A549 (cell line): Measurements from ENCODE around the gene TUB. TPM values are rescaled to one million over a fixed set of nuclear protein-coding genes. Genes with fewer than 3 reads are reported as not detected.

Experiments used
- ATAC-seq, 2 experiments: fragments of 200-7000 bp in 1 of 2; fragments of >200 bp in 1 of 2; cut with Nextera tagmentation in 1 of 2; cut with Tn5 transposase in 1 of 2; 3 replicates each; pipeline versions ENCODE4 v1.8.0 to v1.9.1; 2018 to 2020; ENCODE audit warnings: mild to moderate bottlenecking in 1 of 2, moderate library complexity in 1 of 2
- CTCF ChIA-PET: fragments of 300-600 bp; sonication (Branson Sonifier 250); formaldehyde crosslinking; extraction: SDS; loops from one replicate; lab custom pipeline; 2021; ENCODE audit warnings: antibody characterized with exemption, inconsistent platforms; lab: Yijun Ruan, JAX
- POLR2A ChIA-PET: fragments of 350-600 bp; formaldehyde crosslinking; extraction: SDS; loops from one replicate; lab custom pipeline; 2021; ENCODE audit warnings: antibody characterized with exemption, inconsistent platforms; lab: Yijun Ruan, JAX
- DNase-seq, 2 experiments: peaks; one replicate each; pipeline versions ENCODE4 v3.0.0 to v3.0.0-alpha.2; 2011 to 2016; ENCODE audit warnings: low read depth in 1 of 2, low spot score in 1 of 2
- FAIRE-seq: peaks from 2 replicates; lab custom pipeline; 2011; peaks lifted over from hg19 to GRCh38; lab: Jason Lieb, UNC
- H3K27ac ChIP-seq, 2 experiments: fragments of >200 bp; sonication (Bioruptor Twin); formaldehyde crosslinking; 3 replicates each; pipeline ENCODE4 v1.5.1; 2016 to 2017
- H3K4me1 ChIP-seq: fragments of >200 bp; sonication (Bioruptor Twin); formaldehyde crosslinking; 3 replicates; pipeline ENCODE4 v1.6.1; 2016
- H3K4me2 ChIP-seq: fragments of >200 bp; sonication (Bioruptor Twin); formaldehyde crosslinking; 3 replicates; pipeline ENCODE4 v1.6.1; 2016
- H3K4me3 ChIP-seq: fragments of >200 bp; sonication (Bioruptor Twin); formaldehyde crosslinking; 3 replicates; pipeline ENCODE4 v1.5.1; 2016
- H3K9me3 ChIP-seq: fragments of >200 bp; sonication (Bioruptor Twin); formaldehyde crosslinking; 3 replicates; pipeline ENCODE4 v1.6.1; 2016
- ATOH8 ChIP-seq: fragments of 250-450 bp; sonication (Bioruptor Pico); IDR thresholded peaks from 2 replicates; pipeline ENCODE4 v1.5.0; 2020; ENCODE audit warnings: low read depth, mild to moderate bottlenecking, moderate library complexity
- CBX2 ChIP-seq: fragments of 200-600 bp; sonication (generic); IDR thresholded peaks from 2 replicates; pipeline ENCODE4 v1.6.1; 2016; ENCODE audit warnings: low read depth, mild to moderate bottlenecking, borderline replicate concordance
- FOSL2 ChIP-seq, 2 experiments: fragments of 450-650 bp in 1 of 2; fragments of >200 bp in 1 of 2; sonication (Bioruptor Twin) in 1 of 2; formaldehyde crosslinking; IDR thresholded peaks; 2 replicates each; pipeline versions ENCODE4 v1.5.0 to v1.6.1; 2016 to 2020; ENCODE audit warnings: mild to moderate bottlenecking in 1 of 2, moderate library complexity in 1 of 2
- HMGXB4 ChIP-seq: fragments of 250-450 bp; sonication (Bioruptor Pico); IDR thresholded peaks from 2 replicates; pipeline ENCODE4 v1.5.0; 2021; ENCODE audit warnings: mild to moderate bottlenecking, moderate library complexity, borderline replicate concordance
- MAFK ChIP-seq: fragments of 450-650 bp; IDR thresholded peaks from 2 replicates; pipeline ENCODE4 v1.6.1; 2014; ENCODE audit not compliant: partially characterized antibody
- MAX ChIP-seq: IDR thresholded peaks from 2 replicates; pipeline ENCODE4 v1.6.1; 2012
- MYC ChIP-seq: IDR thresholded peaks from 2 replicates; pipeline ENCODE4 v1.6.1; 2012; ENCODE audit warnings: mild to moderate bottlenecking, inconsistent platforms, low read length, improper control_type of control experiment, borderline replicate concordance
- NPAS2 ChIP-seq: fragments of 250-450 bp; sonication (Bioruptor Pico); IDR thresholded peaks from 2 replicates; pipeline ENCODE4 v1.8.0; 2022; ENCODE audit warnings: mild to moderate bottlenecking, moderate library complexity, borderline replicate concordance
- REST ChIP-seq: fragments of 200-600 bp; sonication (generic); IDR thresholded peaks from 2 replicates; pipeline ENCODE4 v1.6.1; 2016; ENCODE audit warnings: antibody characterized with exemption, mild to moderate bottlenecking, moderate library complexity
- ZC3H11A ChIP-seq: fragments of 450-650 bp; IDR thresholded peaks from 2 replicates; pipeline ENCODE4 v1.6.1; 2014; ENCODE audit warnings: antibody characterized with exemption, mild to moderate bottlenecking
- ZFP36 ChIP-seq: fragments of 450-650 bp; IDR thresholded peaks from 2 replicates; pipeline ENCODE4 v1.6.1; 2014; ENCODE audit warnings: borderline replicate concordance; ENCODE audit not compliant: partially characterized antibody
- WGBS: methylation state at CpG from one replicate; pipeline ENCODE4 v1.1.6; 2017; ENCODE audit errors: missing lambda C conversion rate; 5-methylcytosine and 5-hydroxymethylcytosine counted together
- polyA plus RNA-seq, 4 experiments: library from polyadenylated mRNA; depleted of rRNA in 3 of 4; stranded (reverse); fragments of >200 nt; fragmentation: RNase III in 1 of 4; extraction: RNeasy Plus Mini Kit Qiagen cat#74134 plus additional on column Dnase treatment in 1 of 4; gene quantifications; 2 replicates in 3 of 4; 3 replicates in 1 of 4; pipeline ENCODE4 v1.2.3, GENCODE V29; 2011 to 2017

The TUB gene
- polyA plus RNA-seq, 2 of the 4 experiments (the other 2 are of a cell fraction): 11.3 to 13.2 TPM

GRCh38 chr11:8071616-8072581 lies 9.1 kb upstream of the TUB start:
- WGBS: 51% methylated on average over 13 of the region's 18 CpGs
- FAIRE-seq: no peak

GRCh38 chr11:8075119-8075726 lies 5.8 kb upstream of the TUB start:
- DNase-seq (no peak), ATAC-seq (no peak), FAIRE-seq (no peak)
- ChIA-PET CTCF (interaction anchor here (1.3 kb wide), 1 partner anchor 18 kb away, joined by 4 read pairs; no protein-coding TSS in a partner anchor), POLR2A (no interaction called here)
- Histone ChIP-seq H3K4me2 (no peak overlapping the region), H3K4me1 (0 out of 3 replicates have a peak, but pooled peaks cover 4% of the 10 kb centered on the region), H3K27ac (no peak overlapping the region), H3K4me3 (no peak overlapping the region), H3K9me3 (no peaks in the 10 kb centered on the region)
- WGBS: 31% methylated on average over 2 of the region's 2 CpGs
- no peak for TF ChIP-seq NPAS2 (CRISPR knock-in tag)
- no peak for TF ChIP-seq FOSL2 (IDR thresholded peaks at IDR 0.05)
- TF ChIP-seq FOSL2 (CRISPR knock-in tag; IDR thresholded peaks at IDR 0.05): peak; percentile 9; the same call in 1 of the 2 replicates
- TF ChIP-seq ZC3H11A: no peak

More at GRCh38 chr11:8071616-8072581, 9.1 kb upstream of the TUB start:
- DNase-seq: no peak
- TF ChIP-seq CBX2: no peak
- no peak for TF ChIP-seq MAX
- ChIA-PET CTCF (interaction anchor here (0.6 to 4.1 kb wide), 12 partner anchors 8 to 83 kb away, joined by 3 to 38 read pairs (median 4); partner anchors contain the start of gene TUB), POLR2A (no interaction called here)
- Histone ChIP-seq H3K27ac (no peak overlapping the region), H3K4me1 (peaks cover 19% of the 10 kb centered on the region), H3K9me3 (no peaks in the 10 kb centered on the region), H3K4me3 (no peak overlapping the region), H3K4me2 (no peak overlapping the region)
- no peak for ATAC-seq

GRCh38 chr11:8079111-8079675 lies 1.8 kb upstream of the TUB start:
- peaks cover 10% of the 10 kb centered on the region; the same call in 1 of the 3 replicates for H3K4me1 ChIP-seq
- no peak overlapping the region for H3K4me3 ChIP-seq
- H3K9me3 ChIP-seq: no peaks in the 10 kb centered on the region
- H3K4me2 ChIP-seq: no peak overlapping the region
- DNase-seq: no peak
- ATAC-seq: no peak
- CTCF ChIA-PET: interaction anchor here (1.5 to 30.1 kb wide), 6 partner anchors 8 to 73 kb away, joined by 4 to 644 read pairs (median 28); no protein-coding TSS in a partner anchor
- POLR2A ChIA-PET: no interaction called here
- TF ChIP-seq ZFP36 (no peak), MAFK (no peak)
- no peak for FAIRE-seq
- 91% methylated on average over 4 of the region's 4 CpGs for WGBS
- no peak overlapping the region for H3K27ac ChIP-seq

GRCh38 chr11:8080069-8080670 lies 841 bp upstream of the TUB start:
- H3K4me2 ChIP-seq: peak overlapping the region; percentile 86
- whole genome bisulfite sequencing: 95% methylated on average over 23 of the region's 24 CpGs
- FAIRE-seq: no peak
- peak overlapping the region; percentile 74 to 88; a peak in 5 of 6 replicates for H3K27ac ChIP-seq
- H3K4me1 ChIP-seq: peaks cover 10% of the 10 kb centered on the region; the same call in 1 of the 3 replicates
- no peaks in the 10 kb centered on the region for H3K9me3 ChIP-seq
- peak overlapping the region; percentile 80 for H3K4me3 ChIP-seq
- ATAC-seq: peak; percentile 8 to 16; a peak in 3 of 6 replicates
- DNase-seq: no peak
- TF ChIP-seq FOSL2 (IDR thresholded peaks at IDR 0.05) (no peak), FOSL2 (CRISPR knock-in tag; IDR thresholded peaks at IDR 0.05) (no peak), ATOH8 (CRISPR knock-in tag) (no peak), REST (no peak), MYC (no peak), HMGXB4 (no peak)
- TF ChIP-seq, all 56 proteins: peak for 0
- CTCF ChIA-PET: interaction anchor here (1.2 to 30.1 kb wide), 7 partner anchors 8 to 74 kb away, joined by 3 to 644 read pairs (median 17); no protein-coding TSS in a partner anchor
- POLR2A ChIA-PET: no interaction called here
